HepG2 (cell line): ENCODE data around the gene WDR47. TPM values are rescaled to one million over a fixed set of nuclear protein-coding genes. Genes with fewer than 3 reads are reported as not detected.

ENCODE experiments used
- ARNT2 ChIP-seq: sonication (generic); formaldehyde crosslinking; IDR thresholded peaks from 2 replicates; pipeline ENCODE4 v1.8.0; 2022; ENCODE audit warnings: mild to moderate bottlenecking, low read depth, missing genetic modification reagents, moderate library complexity
- CREB3 ChIP-seq: sonication (generic); formaldehyde crosslinking; IDR thresholded peaks from 2 replicates; pipeline ENCODE4 v1.5.0; 2020; ENCODE audit warnings: missing genetic modification reagents
- DBP ChIP-seq: sonication (generic); formaldehyde crosslinking; IDR thresholded peaks from 2 replicates; pipeline ENCODE4 v1.4.0; 2020; ENCODE audit warnings: missing genetic modification reagents; ENCODE audit errors: not compliant biosample characterization
- FOXO4 ChIP-seq: sonication (generic); formaldehyde crosslinking; conservative IDR thresholded peaks from 2 replicates; pipeline ENCODE4 v1.8.1; 2023; ENCODE audit warnings: missing genetic modification reagents
- HNRNPK ChIP-seq: fragments of 200-400 bp; formaldehyde crosslinking; IDR thresholded peaks from 2 replicates; pipeline ENCODE4 v1.6.1; 2018; ENCODE audit warnings: low read length, low read depth, moderate library complexity, mild to moderate bottlenecking; ENCODE audit not compliant: poor library complexity, severe bottlenecking
- KMT2A ChIP-seq: sonication (generic); formaldehyde crosslinking; IDR thresholded peaks from 2 replicates; pipeline ENCODE4 v1.4.0; 2020; ENCODE audit warnings: missing genetic modification reagents
- NCOA5 ChIP-seq: sonication (generic); formaldehyde crosslinking; IDR thresholded peaks from 2 replicates; pipeline ENCODE4 v1.4.0; 2020; ENCODE audit warnings: missing genetic modification reagents
- PCBP2 ChIP-seq: fragments of 200-400 bp; formaldehyde crosslinking; optimal IDR thresholded peaks from 2 replicates; pipeline ENCODE3; 2018; ENCODE audit warnings: low read length, low read depth; ENCODE audit not compliant: poor library complexity, severe bottlenecking
- RFX5 ChIP-seq: IDR thresholded peaks from 2 replicates; pipeline ENCODE4 v1.6.1; 2011; ENCODE audit warnings: low read depth, low read length, improper control_type of control experiment
- SAFB2 ChIP-seq: sonication (generic); formaldehyde crosslinking; IDR thresholded peaks from 2 replicates; pipeline ENCODE4 v1.5.1; 2020; ENCODE audit warnings: missing genetic modification reagents, low read depth, mild to moderate bottlenecking, borderline replicate concordance
- SNAPC5 ChIP-seq: sonication (generic); formaldehyde crosslinking; IDR thresholded peaks from 2 replicates; pipeline ENCODE4 v1.8.1; 2023; ENCODE audit warnings: mild to moderate bottlenecking, missing genetic modification reagents, borderline replicate concordance
- TARDBP ChIP-seq: sonication (generic); formaldehyde crosslinking; IDR thresholded peaks from 2 replicates; pipeline ENCODE4 v1.8.0; 2022; ENCODE audit warnings: mild to moderate bottlenecking, missing genetic modification reagents
- TOE1 ChIP-seq: sonication (generic); formaldehyde crosslinking; IDR thresholded peaks from 2 replicates; pipeline ENCODE4 v1.4.0; 2020; ENCODE audit warnings: mild to moderate bottlenecking, missing genetic modification reagents
- TP53 ChIP-seq: sonication (generic); formaldehyde crosslinking; conservative IDR thresholded peaks from 2 replicates; pipeline ENCODE4 v1.4.0; 2020; ENCODE audit warnings: missing genetic modification reagents
- ZBTB46 ChIP-seq: sonication (generic); formaldehyde crosslinking; IDR thresholded peaks from 2 replicates; pipeline ENCODE4 v1.4.0; 2020; ENCODE audit warnings: mild to moderate bottlenecking, missing genetic modification reagents, borderline replicate concordance
- ZC3H4 ChIP-seq: sonication (generic); formaldehyde crosslinking; IDR thresholded peaks from 2 replicates; pipeline ENCODE4 v1.4.0; 2020; ENCODE audit warnings: missing genetic modification reagents, borderline replicate concordance
- ZFY ChIP-seq: sonication (generic); formaldehyde crosslinking; IDR thresholded peaks from 2 replicates; pipeline ENCODE4 v1.4.0; 2020; ENCODE audit warnings: missing genetic modification reagents
- ZNF234 ChIP-seq: sonication (generic); formaldehyde crosslinking; conservative IDR thresholded peaks from 2 replicates; pipeline ENCODE4 v1.5.1; 2020; ENCODE audit warnings: mild to moderate bottlenecking, missing genetic modification reagents
- ZNF264 ChIP-seq: sonication (generic); formaldehyde crosslinking; IDR thresholded peaks from 2 replicates; pipeline ENCODE4 v1.4.0; 2020; ENCODE audit warnings: missing genetic modification reagents
- ZNF275 ChIP-seq: sonication (generic); formaldehyde crosslinking; IDR thresholded peaks from 2 replicates; pipeline ENCODE4 v1.8.0; 2022; ENCODE audit warnings: missing genetic modification reagents, mild to moderate bottlenecking, inconsistent platforms, borderline replicate concordance
- ZNF441 ChIP-seq: sonication (generic); formaldehyde crosslinking; IDR thresholded peaks from 2 replicates; pipeline ENCODE4 v1.7.0; 2021; ENCODE audit warnings: missing genetic modification reagents, borderline replicate concordance
- ZNF790 ChIP-seq: sonication (generic); formaldehyde crosslinking; IDR thresholded peaks from 2 replicates; pipeline ENCODE4 v1.8.0; 2022; ENCODE audit warnings: missing genetic modification reagents, mild to moderate bottlenecking, borderline replicate concordance
- polyA plus RNA-seq, 8 experiments: library from polyadenylated mRNA; depleted of rRNA in 3 of 8; stranded (reverse) in 7 of 8; unstranded in 1 of 8; fragments of >200 nt; fragmentation: Illumina TruSeq in 4 of 8; extraction: Trizol in 4 of 8; gene quantifications; 2 replicates each; pipeline versions ENCODE4 v1.2.1 to v1.2.3, GENCODE V29; 2011 to 2016; ENCODE audit warnings: low read depth in 4 of 8, missing spikeins in 1 of 8, mixed read lengths in 1 of 8; ENCODE audit not compliant: insufficient read depth in 1 of 8
- total RNA-seq, 5 experiments: library from RNA; depleted of rRNA; stranded (reverse); fragments of >200 nt; fragmentation: Illumina TruSeq; extraction: Trizol; gene quantifications; 2 replicates each; pipeline ENCODE4 v1.2.3, GENCODE V29; 2016; ENCODE audit warnings: low read depth in 1 of 5

Gene WDR47
- total and polyA plus RNA-seq, 2 of the 13 experiments (the other 11 are each of a cell fraction or from before 2014, with no cell fraction given): 4.3 to 5.9 TPM

GRCh38 chr1:109075531-109076490 is 33.9 kb upstream of the WDR47 start, which contains the start of gene TAF13 (continued):
- TF ChIP-seq ZBTB46 (CRISPR knock-in tag) (no peak), ZNF790 (CRISPR knock-in tag) (no peak), ZFY (CRISPR knock-in tag) (peak; percentile 99), ZNF264 (CRISPR knock-in tag) (no peak), ZNF275 (CRISPR knock-in tag) (0 out of 2 replicates have a peak, but pooled peaks have one; percentile 39), RFX5 (0 out of 2 replicates have a peak, but pooled peaks have one; percentile 8), ARNT2 (no peak), KMT2A (CRISPR knock-in tag) (peak; percentile 93), FOXO4 (no peak), HNRNPK (no peak), SAFB2 (CRISPR knock-in tag) (no peak), PCBP2 (no peak), DBP (CRISPR knock-in tag) (no peak), SNAPC5 (CRISPR knock-in tag) (no peak), ZNF441 (peak; percentile 78; the same call in 1 of the 2 replicates), ZC3H4 (CRISPR knock-in tag) (no peak), TP53 (CRISPR knock-in tag) (no peak), ZNF234 (CRISPR knock-in tag) (no peak), NCOA5 (CRISPR knock-in tag) (no peak), CREB3 (no peak), TOE1 (no peak), TARDBP (CRISPR knock-in tag) (peak; percentile 85)
